LNCaP clone FGC (cell line): ENCODE measurements around the gene HHAT.

Source experiments
- DNase-seq: peaks from one replicate; pipeline ENCODE4 v3.0.0-alpha.2; 2011; ENCODE audit warnings: low read depth
- H3K4me3 ChIP-seq: 2 replicates; pipeline ENCODE4 v1.5.1; 2011; ENCODE audit warnings: mild to moderate bottlenecking, low read depth, low read length, control low read depth
- TF ChIP-seq, protein P1 (sequence below): IDR thresholded peaks from 2 replicates; pipeline ENCODE4 v1.5.1; 2012; ENCODE audit warnings: mild to moderate bottlenecking; ENCODE audit not compliant: control insufficient read depth, insufficient read depth; ENCODE audit errors: extremely low read depth

HHAT gene

DNA sequence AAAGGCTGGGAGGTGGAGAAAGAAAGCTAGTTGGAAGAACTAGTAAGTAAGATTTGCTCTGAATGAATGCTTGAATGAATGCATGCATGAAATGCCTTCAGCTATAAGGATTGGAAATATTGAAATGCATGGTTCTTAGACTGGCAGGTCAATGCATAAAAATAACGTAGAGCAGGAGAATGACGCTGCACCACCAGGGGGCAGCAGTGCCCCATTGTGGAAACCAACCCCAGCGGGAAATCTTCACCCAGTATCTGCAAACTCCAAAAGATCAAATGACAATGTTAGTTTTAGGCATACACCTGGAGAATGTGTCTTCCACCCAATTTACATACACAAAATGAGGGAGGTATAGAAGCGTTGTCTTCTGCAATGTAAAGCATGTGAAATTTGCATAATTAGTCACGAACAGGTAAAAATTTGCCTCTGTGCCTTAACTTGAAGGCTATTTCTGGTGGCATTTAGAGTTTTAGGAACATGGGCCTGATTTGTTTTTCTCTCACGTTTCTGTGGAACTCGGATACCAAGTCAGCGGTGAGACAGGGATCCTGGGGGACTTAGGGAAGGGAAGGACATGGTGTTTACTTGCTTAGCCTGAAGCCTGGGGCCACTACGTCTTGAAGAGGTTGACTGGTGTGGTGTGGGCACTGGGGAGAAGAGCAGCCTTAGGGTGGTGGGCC is 78.6 kb downstream of the HHAT start:
- H3K4me3 ChIP-seq: no peak overlapping the region
- DNase-seq: peak; percentile 18
- TF ChIP-seq, protein P1, sequence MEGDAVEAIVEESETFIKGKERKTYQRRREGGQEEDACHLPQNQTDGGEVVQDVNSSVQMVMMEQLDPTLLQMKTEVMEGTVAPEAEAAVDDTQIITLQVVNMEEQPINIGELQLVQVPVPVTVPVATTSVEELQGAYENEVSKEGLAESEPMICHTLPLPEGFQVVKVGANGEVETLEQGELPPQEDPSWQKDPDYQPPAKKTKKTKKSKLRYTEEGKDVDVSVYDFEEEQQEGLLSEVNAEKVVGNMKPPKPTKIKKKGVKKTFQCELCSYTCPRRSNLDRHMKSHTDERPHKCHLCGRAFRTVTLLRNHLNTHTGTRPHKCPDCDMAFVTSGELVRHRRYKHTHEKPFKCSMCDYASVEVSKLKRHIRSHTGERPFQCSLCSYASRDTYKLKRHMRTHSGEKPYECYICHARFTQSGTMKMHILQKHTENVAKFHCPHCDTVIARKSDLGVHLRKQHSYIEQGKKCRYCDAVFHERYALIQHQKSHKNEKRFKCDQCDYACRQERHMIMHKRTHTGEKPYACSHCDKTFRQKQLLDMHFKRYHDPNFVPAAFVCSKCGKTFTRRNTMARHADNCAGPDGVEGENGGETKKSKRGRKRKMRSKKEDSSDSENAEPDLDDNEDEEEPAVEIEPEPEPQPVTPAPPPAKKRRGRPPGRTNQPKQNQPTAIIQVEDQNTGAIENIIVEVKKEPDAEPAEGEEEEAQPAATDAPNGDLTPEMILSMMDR: peak; percentile 98

DNA sequence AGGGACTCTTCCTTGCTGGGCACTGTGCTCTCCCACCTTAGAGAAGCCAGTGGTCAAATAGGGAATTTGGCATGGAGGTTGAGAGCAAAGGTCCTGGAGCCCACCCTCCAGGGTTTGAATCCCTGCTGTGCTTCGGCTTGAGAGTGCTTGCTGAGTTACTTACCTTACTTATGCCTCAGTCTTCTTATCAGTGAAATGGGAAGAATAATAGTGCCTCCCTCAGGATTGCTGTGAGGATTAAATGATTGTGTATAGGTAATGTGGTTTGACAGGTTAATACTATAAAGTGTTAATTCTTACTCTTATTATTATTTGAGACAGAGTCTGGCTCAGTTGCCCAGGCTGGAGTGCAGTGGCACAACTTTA is 79.2 kb downstream of the HHAT start:
- no peak for DNase-seq
- H3K4me3 ChIP-seq: no peak overlapping the region
- TF ChIP-seq, protein P1: no peak

DNA sequence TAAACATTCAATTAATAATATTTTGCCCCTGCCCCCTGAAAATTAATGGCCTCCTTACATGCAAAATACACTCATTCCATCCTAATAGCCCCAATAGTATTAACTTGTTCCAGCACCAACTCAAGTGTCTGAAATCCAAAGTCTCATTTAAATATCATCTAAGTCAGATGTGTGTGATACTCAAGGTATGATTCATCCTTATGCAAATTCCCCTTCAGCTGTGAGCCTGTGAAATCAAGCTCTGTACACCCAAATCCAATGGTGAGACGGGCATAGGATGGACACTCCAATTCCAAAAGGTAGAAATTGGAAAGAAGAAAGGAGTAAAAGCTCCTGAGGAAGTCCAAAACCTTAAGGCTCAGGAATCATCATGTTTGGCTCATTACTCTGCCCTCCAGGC is 83.5 kb downstream of the HHAT start:
- TF ChIP-seq, protein P1: no peak
- no peak for DNase-seq
- no peak overlapping the region for H3K4me3 ChIP-seq

DNA sequence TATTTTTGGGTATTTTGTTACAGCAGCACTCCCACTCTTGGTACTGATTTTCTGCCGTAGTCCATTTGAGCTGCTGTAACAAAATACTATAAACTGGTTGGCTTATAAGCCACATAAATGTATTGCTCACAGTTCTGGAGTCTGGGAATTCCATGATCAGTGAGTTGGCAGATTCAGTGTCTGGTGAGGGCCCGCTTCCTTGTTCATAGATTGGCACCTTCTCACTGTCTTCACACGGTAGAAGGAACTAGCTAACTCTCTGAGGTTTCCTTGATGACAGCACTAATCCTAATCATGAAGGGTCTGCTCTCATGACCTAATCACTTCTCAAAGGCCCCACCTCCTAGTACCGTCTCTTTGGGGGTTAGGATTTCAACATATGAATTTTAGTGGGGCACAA is 85.2 kb downstream of the HHAT start:
- DNase-seq: no peak
- H3K4me3 ChIP-seq: no peak overlapping the region
- TF ChIP-seq, protein P1: no peak

- TF ChIP-seq, protein P1: no peak
- no peak for DNase-seq
- H3K4me3 ChIP-seq: no peak overlapping the region
Observed at GRCh38 chr1:210415846-210416448, 87.2 kb downstream of the HHAT start.

GRCh38 chr1:210416681-210417080 is 88.0 kb downstream of the HHAT start:
- TF ChIP-seq, protein P1: no peak
- no peak for DNase-seq
- H3K4me3 ChIP-seq: no peak overlapping the region

DNA sequence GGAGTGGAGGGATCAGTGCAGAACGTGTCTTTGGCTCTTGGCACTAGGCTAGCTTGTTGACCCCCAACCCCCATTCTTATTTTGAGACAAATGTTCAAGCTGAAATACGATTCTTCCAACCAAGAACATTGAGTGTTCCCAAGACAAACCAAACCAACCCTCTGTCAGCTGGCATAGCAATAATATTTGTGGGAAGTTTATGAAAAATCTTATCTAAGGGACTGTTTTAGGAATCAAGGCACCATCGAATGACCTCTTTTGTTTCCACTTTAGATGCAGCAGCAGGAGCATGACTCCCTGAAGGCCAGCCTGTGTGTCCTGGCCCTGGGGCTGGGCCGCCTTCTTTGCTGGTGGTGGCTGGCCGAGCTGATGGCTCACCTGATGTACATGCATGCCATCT is 89.2 kb downstream of the HHAT start:
- TF ChIP-seq, protein P1: no peak
- DNase-seq: no peak
- H3K4me3 ChIP-seq: no peak overlapping the region
